Measurements from ENCODE around the gene ANKH. TPM values are rescaled to one million over a fixed set of nuclear protein-coding genes. Genes with fewer than 3 reads are reported as not detected.

The ANKH gene
- total and polyA plus RNA-seq, 10 of the 15 experiments (the other 5 are each of a cell fraction or from before 2014, with no cell fraction given): 2.1 to 43.9 (median 14.4) TPM

GRCh38 chr5:14675865-14676300, 195.7 kb downstream of the ANKH start (continued):
- TF ChIP-seq E2F8 (IDR thresholded peaks at IDR 0.05; ENCODE audit: low read depth, partially characterized antibody): peak; percentile 31
- peak; percentile 87 for TF ChIP-seq NFIC (IDR thresholded peaks at IDR 0.05; ENCODE audit: low read depth, low read length)
- TF ChIP-seq CBFB (IDR thresholded peaks at IDR 0.05; ENCODE audit: low read depth): peak; percentile 79; the same call in 1 of the 2 replicates
- 0 out of 2 replicates have a peak, but pooled peaks have one; percentile 6 for TF ChIP-seq SMC3 (IDR thresholded peaks at IDR 0.05; ENCODE audit: borderline replicate concordance, low read length)
- peak; percentile 94 for TF ChIP-seq RUNX3 (IDR thresholded peaks at IDR 0.05; ENCODE audit: low read length)
- TF ChIP-seq MTA3 (IDR thresholded peaks at IDR 0.05; ENCODE audit: borderline replicate concordance, low read length): 0 out of 2 replicates have a peak, but pooled peaks have one; percentile 41
- TF ChIP-seq BRCA1 (IDR thresholded peaks at IDR 0.05; ENCODE audit: low read depth, low read length): no peak
- peak; percentile 78 for TF ChIP-seq E2F4 (IDR thresholded peaks at IDR 0.05; ENCODE audit: low read depth, low read length)
- peak; percentile 86 for TF ChIP-seq ZNF384 (IDR thresholded peaks at IDR 0.05; ENCODE audit: borderline replicate concordance, low read depth, low read length)
- TF ChIP-seq EED (IDR thresholded peaks at IDR 0.05; ENCODE audit: low read depth): peak; percentile 70
- peak; percentile 77 for TF ChIP-seq RELB (IDR thresholded peaks at IDR 0.05; ENCODE audit: low read depth)
- peak; percentile 62; the same call in 1 of the 2 replicates for TF ChIP-seq MTA2 (IDR thresholded peaks at IDR 0.05; ENCODE audit: low read depth)
- peak; percentile 86 to 87 for TF ChIP-seq IKZF2 (IDR thresholded peaks at IDR 0.05)
- no peak for TF ChIP-seq ZBTB4 (CRISPR knock-in tag; IDR thresholded peaks at IDR 0.05)
- TF ChIP-seq BHLHE40 (IDR thresholded peaks at IDR 0.05; ENCODE audit: borderline replicate concordance in 1 of 2, low read depth in 2 of 2, low read length in 1 of 2): 0 out of 4 replicates have a peak, but pooled peaks of 1 of the 2 experiments have one; percentile 11
- TF ChIP-seq JUNB (IDR thresholded peaks at IDR 0.05): no peak; the same call in 1 of the 2 replicates
- peak; percentile 75 for TF ChIP-seq FOXM1 (IDR thresholded peaks at IDR 0.05; ENCODE audit: low read depth, low read length)
- peak; percentile 73 for TF ChIP-seq MLLT1 (IDR thresholded peaks at IDR 0.05)
- peak; percentile 85; the same call in 2 of the 3 replicates for TF ChIP-seq POU2F2 (IDR thresholded peaks at IDR 0.05; ENCODE audit: borderline replicate concordance, low read depth, low read length)

Measured in GM12878 (cell line).